DOHH2 (cell line): ENCODE data around the gene INTS6L.
A peak's percentile ranks its signal among the peaks of the same experiment; 100 is the strongest.

Source experiments
- H3F3A ChIP-seq: fragments of 200-600 bp; sonication (generic), shearing (Covaris generic); 2 replicates; pipeline ENCODE4 v1.6.0; 2016; ENCODE audit warnings: antibody characterized with exemption, mild to moderate bottlenecking; ENCODE audit not compliant: control insufficient read depth, insufficient read depth
- H3K27ac ChIP-seq: fragments of 200-600 bp; sonication (generic); 2 replicates; pipeline ENCODE4 v1.5.1; 2014; ENCODE audit warnings: low read depth, mild to moderate bottlenecking, low read length, moderate library complexity
- H3K27me3 ChIP-seq: fragments of 200-600 bp; sonication (generic); 2 replicates; pipeline ENCODE4 v1.6.1; 2014; ENCODE audit warnings: mild to moderate bottlenecking, low read length, mixed read lengths; ENCODE audit not compliant: control insufficient read depth
- H3K36me3 ChIP-seq: fragments of 200-600 bp; sonication (generic); 2 replicates; pipeline ENCODE4 v1.6.1; 2014; ENCODE audit warnings: mild to moderate bottlenecking, low read length, moderate library complexity, mixed read lengths; ENCODE audit not compliant: control insufficient read depth
- H3K4me1 ChIP-seq: fragments of 200-600 bp; sonication (generic); 2 replicates; pipeline ENCODE4 v1.6.1; 2014; ENCODE audit warnings: mild to moderate bottlenecking, low read length, mixed read lengths; ENCODE audit not compliant: control insufficient read depth
- H3K4me2 ChIP-seq: fragments of 200-600 bp; sonication (generic); 2 replicates; pipeline ENCODE4 v1.6.0; 2014; ENCODE audit warnings: mild to moderate bottlenecking, low read length, moderate library complexity
- H3K4me3 ChIP-seq: fragments of 200-600 bp; sonication (generic); 2 replicates; pipeline ENCODE4 v1.5.1; 2014; ENCODE audit warnings: mild to moderate bottlenecking, low read length, mixed read lengths
- H3K79me2 ChIP-seq: fragments of 200-600 bp; sonication (generic); 2 replicates; pipeline ENCODE4 v1.6.1; 2014; ENCODE audit warnings: mild to moderate bottlenecking, low read length, mixed read lengths; ENCODE audit not compliant: control insufficient read depth
- H3K9me2 ChIP-seq: fragments of 200-600 bp; sonication (generic); replicated peaks from 2 replicates; pipeline ENCODE4 v1.6.1; 2014; ENCODE audit warnings: mild to moderate bottlenecking, low read length, mixed read lengths; ENCODE audit not compliant: control insufficient read depth
- H3K9me3 ChIP-seq: fragments of 200-600 bp; sonication (generic); 2 replicates; pipeline ENCODE4 v1.6.1; 2014; ENCODE audit warnings: antibody characterized with exemption, low read length, mixed read lengths; ENCODE audit not compliant: control insufficient read depth, insufficient read depth
- H4K20me1 ChIP-seq: fragments of 200-600 bp; sonication (generic); 2 replicates; pipeline ENCODE4 v1.6.0; 2014; ENCODE audit warnings: low read depth, mild to moderate bottlenecking, antibody characterized with exemption, low read length, moderate library complexity; ENCODE audit not compliant: control insufficient read depth, insufficient read depth
- CTCF ChIP-seq: fragments of 200-600 bp; sonication (generic); IDR thresholded peaks from one replicate; pipeline ENCODE4 v1.5.1; 2014; ENCODE audit warnings: antibody characterized with exemption, mild to moderate bottlenecking, low read depth, low read length; ENCODE audit not compliant: poor library complexity, severe bottlenecking
- EZH2phosphoT487 ChIP-seq: fragments of 200-600 bp; sonication (generic); IDR thresholded peaks from 2 replicates; pipeline ENCODE4 v1.6.1; 2017; ENCODE audit warnings: borderline replicate concordance, mild to moderate bottlenecking, antibody characterized with exemption, low read length, moderate library complexity, mixed read lengths

INTS6L gene

GRCh38 chrX:135480076-135480475, 40.4 kb upstream of the INTS6L start:
- TF ChIP-seq CTCF = no peak
- no peak for TF ChIP-seq EZH2phosphoT487

GRCh38 chrX:135481696-135482179, 38.7 kb upstream of the INTS6L start:
- Histone ChIP-seq H3K4me1 (no peaks in the 10 kb centered on the region), H3F3A (no peaks in the 10 kb centered on the region), H3K9me3 (no peaks in the 10 kb centered on the region), H3K27ac (no peak overlapping the region), H3K4me2 (no peak overlapping the region), H3K27me3 (no peaks in the 10 kb centered on the region), H3K79me2 (no peaks in the 10 kb centered on the region), H3K36me3 (no peaks in the 10 kb centered on the region), H4K20me1 (no peaks in the 10 kb centered on the region), H3K9me2 (no peaks in the 10 kb centered on the region), H3K4me3 (no peak overlapping the region)
- TF ChIP-seq CTCF (no peak), EZH2phosphoT487 (no peak)

More at GRCh38 chrX:135480076-135480475, 40.4 kb upstream of the INTS6L start:
- H3K79me2 ChIP-seq = no peaks in the 10 kb centered on the region
- no peaks in the 10 kb centered on the region for H3K36me3 ChIP-seq
- H4K20me1 ChIP-seq = no peaks in the 10 kb centered on the region
- no peaks in the 10 kb centered on the region for H3F3A ChIP-seq
- no peaks in the 10 kb centered on the region for H3K9me2 ChIP-seq
- H3K4me1 ChIP-seq = no peaks in the 10 kb centered on the region
- no peak overlapping the region for H3K4me3 ChIP-seq
- no peak overlapping the region for H3K4me2 ChIP-seq
- H3K27me3 ChIP-seq = no peaks in the 10 kb centered on the region
- H3K9me3 ChIP-seq = no peaks in the 10 kb centered on the region
- H3K27ac ChIP-seq = no peak overlapping the region

DNA sequence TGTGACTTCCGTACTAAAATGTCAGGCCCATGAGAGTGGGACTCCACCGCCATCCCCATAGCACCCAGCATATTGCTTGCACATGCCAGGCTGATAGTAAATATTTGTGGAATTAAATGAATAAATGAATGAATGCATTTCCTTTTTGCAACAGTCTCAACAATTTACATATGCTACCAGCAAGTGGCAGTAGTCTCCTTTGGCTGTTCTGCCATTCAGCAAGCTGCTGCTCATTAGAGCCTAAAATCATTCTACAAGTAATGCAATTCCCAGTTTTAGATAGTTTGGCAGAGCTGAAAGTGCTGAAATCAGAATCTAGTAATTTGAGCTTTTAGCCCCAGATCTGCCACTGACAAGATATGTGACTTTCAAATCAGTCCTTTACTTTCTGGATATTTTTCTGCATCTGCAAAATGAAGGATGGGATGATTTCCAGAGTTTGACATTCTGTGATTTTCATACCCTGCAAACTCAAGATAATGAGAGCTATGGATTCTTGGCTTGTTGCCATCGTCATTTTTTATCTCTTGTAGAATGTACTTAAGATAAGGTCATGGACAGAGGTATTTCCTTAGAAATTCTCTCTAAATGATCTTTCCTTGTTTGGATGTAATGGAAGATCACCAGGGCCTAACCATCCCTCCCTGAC, 35.7 kb upstream of the INTS6L start:
- Histone ChIP-seq H3F3A (no peaks in the 10 kb centered on the region), H3K27me3 (no peaks in the 10 kb centered on the region), H3K27ac (no peak overlapping the region), H3K4me2 (no peak overlapping the region), H4K20me1 (no peaks in the 10 kb centered on the region), H3K9me3 (no peaks in the 10 kb centered on the region), H3K9me2 (no peaks in the 10 kb centered on the region), H3K36me3 (no peaks in the 10 kb centered on the region), H3K4me1 (no peaks in the 10 kb centered on the region), H3K79me2 (no peaks in the 10 kb centered on the region), H3K4me3 (no peak overlapping the region)
- no peak for TF ChIP-seq EZH2phosphoT487
- TF ChIP-seq CTCF = peak; percentile 49
